ENCODE results near the gene KDM7A.
"Not testable (repeated sequence)": the region's sequence is repeated elsewhere in the genome, so short reads cannot be mapped to it uniquely, and the experiment has no call there.

Gene KDM7A

DNA sequence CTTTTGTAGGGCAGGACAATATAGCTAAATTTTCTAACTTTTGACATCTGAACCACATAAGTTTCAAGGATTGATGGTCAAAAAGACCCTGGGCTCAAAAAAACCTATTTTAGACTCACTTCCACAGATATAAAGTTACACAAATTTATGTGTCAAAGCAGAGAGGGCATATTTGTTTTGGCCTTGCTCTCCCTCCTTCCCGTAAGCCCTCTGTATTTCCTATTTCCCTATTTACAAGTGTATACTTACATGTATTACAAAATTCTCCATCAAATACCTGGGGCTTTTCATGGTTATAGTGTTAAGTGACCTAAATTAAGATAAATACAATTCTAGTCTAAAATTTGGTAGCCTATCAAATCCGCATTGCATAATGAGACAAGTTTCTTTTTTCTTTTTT, 2.6 kb downstream of the KDM7A start:
- ATAC-seq (ENCODE audit: insufficient read depth, low read depth) (no peak), DNase-seq (no peak)
- Histone ChIP-seq H3K27ac (ENCODE audit: low read length) (no peak overlapping the region), H2AFZ (ENCODE audit: low read depth, low read length) (no peak overlapping the region), H3K4me3 (ENCODE audit: low read depth in 1 of 2, low read length in 2 of 2) (no peak overlapping the region), H3K79me2 (ENCODE audit: insufficient read depth, low read length) (peaks cover 27% of the 10 kb centered on the region), H3K4me1 (ENCODE audit: insufficient read depth, low read length) (peaks cover 24% of the 10 kb centered on the region), H3K36me3 (ENCODE audit: insufficient read depth, low read length) (no peaks in the 10 kb centered on the region; the same call in 1 of the 2 replicates), H3K27me3 (ENCODE audit: insufficient read depth, low read length, poor library complexity) (peaks cover 11% of the 10 kb centered on the region), H3K9me3 (ENCODE audit: insufficient read depth, low read length, severe bottlenecking) (no peaks in the 10 kb centered on the region), H3K4me2 (ENCODE audit: insufficient read depth, low read length) (no peak overlapping the region), H4K20me1 (ENCODE audit: insufficient read depth, low read length) (peaks cover 15% of the 10 kb centered on the region), H3K9ac (ENCODE audit: low read depth, low read length) (no peak overlapping the region)
- TF ChIP-seq, protein P1, sequence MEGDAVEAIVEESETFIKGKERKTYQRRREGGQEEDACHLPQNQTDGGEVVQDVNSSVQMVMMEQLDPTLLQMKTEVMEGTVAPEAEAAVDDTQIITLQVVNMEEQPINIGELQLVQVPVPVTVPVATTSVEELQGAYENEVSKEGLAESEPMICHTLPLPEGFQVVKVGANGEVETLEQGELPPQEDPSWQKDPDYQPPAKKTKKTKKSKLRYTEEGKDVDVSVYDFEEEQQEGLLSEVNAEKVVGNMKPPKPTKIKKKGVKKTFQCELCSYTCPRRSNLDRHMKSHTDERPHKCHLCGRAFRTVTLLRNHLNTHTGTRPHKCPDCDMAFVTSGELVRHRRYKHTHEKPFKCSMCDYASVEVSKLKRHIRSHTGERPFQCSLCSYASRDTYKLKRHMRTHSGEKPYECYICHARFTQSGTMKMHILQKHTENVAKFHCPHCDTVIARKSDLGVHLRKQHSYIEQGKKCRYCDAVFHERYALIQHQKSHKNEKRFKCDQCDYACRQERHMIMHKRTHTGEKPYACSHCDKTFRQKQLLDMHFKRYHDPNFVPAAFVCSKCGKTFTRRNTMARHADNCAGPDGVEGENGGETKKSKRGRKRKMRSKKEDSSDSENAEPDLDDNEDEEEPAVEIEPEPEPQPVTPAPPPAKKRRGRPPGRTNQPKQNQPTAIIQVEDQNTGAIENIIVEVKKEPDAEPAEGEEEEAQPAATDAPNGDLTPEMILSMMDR (IDR thresholded peaks at IDR 0.05; ENCODE audit: borderline replicate concordance, extremely low read depth, low read length, poor library complexity, severe bottlenecking) = no peak
- no peak for TF ChIP-seq EZH2 (IDR thresholded peaks at IDR 0.05; ENCODE audit: borderline replicate concordance, low read depth, low read length, severe bottlenecking)

- DNase-seq (no peak), ATAC-seq (ENCODE audit: insufficient read depth, low read depth) (no peak)
- H3K4me3 ChIP-seq (ENCODE audit: low read depth in 1 of 2, low read length in 2 of 2) = no peak overlapping the region
- H3K36me3 ChIP-seq (ENCODE audit: insufficient read depth, low read length) = no peaks in the 10 kb centered on the region
- H3K79me2 ChIP-seq (ENCODE audit: insufficient read depth, low read length) = peaks cover 45% of the 10 kb centered on the region
- no peak for TF ChIP-seq EZH2 (IDR thresholded peaks at IDR 0.05; ENCODE audit: borderline replicate concordance, low read depth, low read length, severe bottlenecking)
- TF ChIP-seq, protein P1 (IDR thresholded peaks at IDR 0.05; ENCODE audit: borderline replicate concordance, extremely low read depth, low read length, poor library complexity, severe bottlenecking) = no peak
- no peak overlapping the region for H3K9ac ChIP-seq (ENCODE audit: low read depth, low read length)
- H3K27ac ChIP-seq (ENCODE audit: low read length) = no peak overlapping the region
- H4K20me1 ChIP-seq (ENCODE audit: insufficient read depth, low read length) = peaks cover 27% of the 10 kb centered on the region
- no peaks in the 10 kb centered on the region for H3K27me3 ChIP-seq (ENCODE audit: insufficient read depth, low read length, poor library complexity)
- H3K4me2 ChIP-seq (ENCODE audit: insufficient read depth, low read length) = no peak overlapping the region
- H3K4me1 ChIP-seq (ENCODE audit: insufficient read depth, low read length) = peaks cover 12% of the 10 kb centered on the region; the same call in 1 of the 2 replicates
- no peak overlapping the region for H2AFZ ChIP-seq (ENCODE audit: low read depth, low read length)
- no peaks in the 10 kb centered on the region for H3K9me3 ChIP-seq (ENCODE audit: insufficient read depth, low read length, severe bottlenecking)
Observed at GRCh38 chr7:140170375-140170774, 6.4 kb downstream of the KDM7A start.

- Histone ChIP-seq H3K4me2 (ENCODE audit: insufficient read depth, low read length) (no peak overlapping the region), H3K27me3 (ENCODE audit: insufficient read depth, low read length, poor library complexity) (no peaks in the 10 kb centered on the region), H3K27ac (ENCODE audit: low read length) (no peak overlapping the region), H3K9me3 (ENCODE audit: insufficient read depth, low read length, severe bottlenecking) (no peaks in the 10 kb centered on the region), H3K36me3 (ENCODE audit: insufficient read depth, low read length) (no peaks in the 10 kb centered on the region), H2AFZ (ENCODE audit: low read depth, low read length) (no peak overlapping the region), H3K9ac (ENCODE audit: low read depth, low read length) (no peak overlapping the region), H3K4me1 (ENCODE audit: insufficient read depth, low read length) (no peaks in the 10 kb centered on the region), H3K79me2 (ENCODE audit: insufficient read depth, low read length) (peaks cover 54% of the 10 kb centered on the region), H4K20me1 (ENCODE audit: insufficient read depth, low read length) (peaks cover 27% of the 10 kb centered on the region), H3K4me3 (ENCODE audit: low read depth in 1 of 2, low read length in 2 of 2) (no peak overlapping the region)
- ATAC-seq (ENCODE audit: insufficient read depth, low read depth) = no peak
- TF ChIP-seq, protein P1 (IDR thresholded peaks at IDR 0.05; ENCODE audit: borderline replicate concordance, extremely low read depth, low read length, poor library complexity, severe bottlenecking) = no peak
- TF ChIP-seq EZH2 (IDR thresholded peaks at IDR 0.05; ENCODE audit: borderline replicate concordance, low read depth, low read length, severe bottlenecking) = no peak
- DNase-seq = no peak
Observed at GRCh38 chr7:140168816-140169215, 8.0 kb downstream of the KDM7A start.

DNA sequence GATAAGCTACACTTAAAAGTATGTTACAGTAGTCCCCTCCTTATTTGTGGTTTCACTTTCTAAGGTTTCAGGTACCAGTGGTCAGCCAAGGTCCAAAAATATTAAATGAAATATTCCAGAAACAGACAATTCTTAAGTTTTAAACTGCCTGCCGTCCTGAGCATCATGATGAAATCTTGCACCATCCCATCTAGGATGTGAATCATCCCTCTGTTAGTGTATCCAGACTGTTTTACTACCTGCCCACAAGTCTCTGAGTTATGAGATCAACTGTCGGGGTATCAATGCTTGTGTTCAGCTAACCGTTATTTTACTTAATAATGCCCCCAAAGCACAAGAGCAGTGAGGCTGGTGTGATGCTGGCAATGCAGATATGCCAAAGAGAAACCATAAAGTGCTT, 11.4 kb downstream of the KDM7A start:
- H3K4me2 ChIP-seq (ENCODE audit: insufficient read depth, low read length) = no peak overlapping the region
- ATAC-seq (ENCODE audit: insufficient read depth, low read depth) (peak; percentile 68), DNase-seq (no peak)
- no peaks in the 10 kb centered on the region for H3K4me1 ChIP-seq (ENCODE audit: insufficient read depth, low read length)
- no peaks in the 10 kb centered on the region for H3K27me3 ChIP-seq (ENCODE audit: insufficient read depth, low read length, poor library complexity)
- peaks cover 38% of the 10 kb centered on the region for H3K79me2 ChIP-seq (ENCODE audit: insufficient read depth, low read length)
- no peak overlapping the region for H2AFZ ChIP-seq (ENCODE audit: low read depth, low read length)
- H3K36me3 ChIP-seq (ENCODE audit: insufficient read depth, low read length) = no peaks in the 10 kb centered on the region
- TF ChIP-seq, protein P1 (IDR thresholded peaks at IDR 0.05; ENCODE audit: borderline replicate concordance, extremely low read depth, low read length, poor library complexity, severe bottlenecking) = no peak
- no peak for TF ChIP-seq EZH2 (IDR thresholded peaks at IDR 0.05; ENCODE audit: borderline replicate concordance, low read depth, low read length, severe bottlenecking)
- no peaks in the 10 kb centered on the region for H3K9me3 ChIP-seq (ENCODE audit: insufficient read depth, low read length, severe bottlenecking)
- no peak overlapping the region for H3K27ac ChIP-seq (ENCODE audit: low read length)
- H3K4me3 ChIP-seq (ENCODE audit: low read depth in 1 of 2, low read length in 2 of 2) = no peak overlapping the region
- no peak overlapping the region for H3K9ac ChIP-seq (ENCODE audit: low read depth, low read length)
- peaks cover 21% of the 10 kb centered on the region for H4K20me1 ChIP-seq (ENCODE audit: insufficient read depth, low read length)

DNA sequence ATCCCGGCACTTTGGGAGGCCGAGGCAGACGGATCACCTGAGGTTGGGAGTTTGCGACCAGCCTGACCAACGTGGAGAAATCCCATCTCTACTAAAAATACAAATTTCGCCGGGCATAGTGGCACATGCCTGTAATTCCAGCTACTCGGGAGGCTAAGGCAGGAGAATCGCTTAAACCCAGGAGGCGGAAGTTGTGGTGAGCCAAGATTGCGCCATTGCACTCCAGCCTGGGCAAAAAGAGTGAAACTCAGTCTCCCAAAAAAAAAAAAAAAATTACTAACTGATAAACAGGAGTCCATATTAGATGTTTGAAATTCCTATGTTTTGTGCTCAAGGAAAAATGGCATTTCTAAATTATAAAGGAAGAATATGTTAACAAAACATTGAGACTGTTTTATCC, 14.7 kb downstream of the KDM7A start:
- not testable (repeated sequence) for DNase-seq; H3K4me2 ChIP-seq (ENCODE audit: insufficient read depth, low read length)

More for the DNA sequence above, 14.7 kb downstream of the KDM7A start:
- not testable (repeated sequence) for H3K27ac ChIP-seq (ENCODE audit: low read length); H2AFZ ChIP-seq (ENCODE audit: low read depth, low read length); H3K4me1 ChIP-seq (ENCODE audit: insufficient read depth, low read length); H3K27me3 ChIP-seq (ENCODE audit: insufficient read depth, low read length, poor library complexity); H3K9ac ChIP-seq (ENCODE audit: low read depth, low read length); H3K4me3 ChIP-seq (ENCODE audit: low read depth in 1 of 2, low read length in 2 of 2); H3K36me3 ChIP-seq (ENCODE audit: insufficient read depth, low read length); H3K9me3 ChIP-seq (ENCODE audit: insufficient read depth, low read length, severe bottlenecking); ATAC-seq (ENCODE audit: insufficient read depth, low read depth)
- peaks cover 34% of the 10 kb centered on the region for H3K79me2 ChIP-seq (ENCODE audit: insufficient read depth, low read length)
- H4K20me1 ChIP-seq (ENCODE audit: insufficient read depth, low read length) = peaks cover 21% of the 10 kb centered on the region

Data from DND-41 (cell line).